ENCODE data around the gene FBXO4.
A peak's percentile ranks its signal among the peaks of the same experiment; 100 is the strongest.

Gene FBXO4

DNA sequence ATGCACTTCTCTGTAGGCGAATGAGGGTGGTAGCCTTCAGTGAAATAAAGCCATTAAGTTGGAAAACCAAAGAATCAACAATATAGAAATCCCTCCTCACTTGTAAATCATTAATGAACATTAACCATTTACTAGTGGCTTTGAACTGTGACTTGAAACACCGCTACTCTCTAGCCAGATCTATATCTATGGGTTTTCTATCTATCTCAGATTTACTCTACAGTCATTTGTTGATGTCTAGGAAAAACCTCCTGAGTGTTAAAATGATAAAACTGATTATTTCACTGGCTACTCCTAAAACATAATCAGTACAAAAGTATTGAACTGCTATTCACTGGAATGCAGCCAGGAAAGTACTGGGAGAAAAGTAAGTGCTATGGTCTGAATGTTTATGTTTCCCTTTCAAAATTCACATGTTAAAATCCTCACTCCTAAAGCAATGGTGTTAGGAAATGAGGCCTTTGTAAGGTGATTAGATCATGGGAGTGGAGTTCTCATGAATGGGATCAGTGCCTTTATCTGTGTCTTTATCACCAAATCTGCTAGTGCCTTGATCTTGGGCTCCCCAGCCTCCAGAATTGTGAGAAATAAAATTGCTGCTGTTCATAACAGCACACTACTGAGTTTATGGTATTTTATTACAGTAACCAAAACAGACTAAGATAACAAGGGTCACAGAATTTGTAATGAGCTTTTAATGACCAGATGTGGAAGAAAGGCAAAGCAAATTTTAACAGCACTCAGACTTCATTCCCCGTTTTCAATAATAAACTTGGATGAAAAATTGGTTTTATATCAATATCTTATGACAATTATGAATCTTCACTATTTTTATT, 46.2 kb upstream of the FBXO4 start:
- TF ChIP-seq, protein P1, sequence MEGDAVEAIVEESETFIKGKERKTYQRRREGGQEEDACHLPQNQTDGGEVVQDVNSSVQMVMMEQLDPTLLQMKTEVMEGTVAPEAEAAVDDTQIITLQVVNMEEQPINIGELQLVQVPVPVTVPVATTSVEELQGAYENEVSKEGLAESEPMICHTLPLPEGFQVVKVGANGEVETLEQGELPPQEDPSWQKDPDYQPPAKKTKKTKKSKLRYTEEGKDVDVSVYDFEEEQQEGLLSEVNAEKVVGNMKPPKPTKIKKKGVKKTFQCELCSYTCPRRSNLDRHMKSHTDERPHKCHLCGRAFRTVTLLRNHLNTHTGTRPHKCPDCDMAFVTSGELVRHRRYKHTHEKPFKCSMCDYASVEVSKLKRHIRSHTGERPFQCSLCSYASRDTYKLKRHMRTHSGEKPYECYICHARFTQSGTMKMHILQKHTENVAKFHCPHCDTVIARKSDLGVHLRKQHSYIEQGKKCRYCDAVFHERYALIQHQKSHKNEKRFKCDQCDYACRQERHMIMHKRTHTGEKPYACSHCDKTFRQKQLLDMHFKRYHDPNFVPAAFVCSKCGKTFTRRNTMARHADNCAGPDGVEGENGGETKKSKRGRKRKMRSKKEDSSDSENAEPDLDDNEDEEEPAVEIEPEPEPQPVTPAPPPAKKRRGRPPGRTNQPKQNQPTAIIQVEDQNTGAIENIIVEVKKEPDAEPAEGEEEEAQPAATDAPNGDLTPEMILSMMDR (conservative IDR thresholded peaks at IDR 0.05; ENCODE audit: low read depth, low read length): no peak
- no peak overlapping the region for H3K4me3 ChIP-seq (IDR thresholded peaks at IDR 0.05; ENCODE audit: insufficient read depth, low read depth, low read length)
- no peak overlapping the region for H3K27ac ChIP-seq
- no peak overlapping the region for H3K4me2 ChIP-seq
- no peaks in the 10 kb centered on the region for H3K79me2 ChIP-seq (ENCODE audit: insufficient read depth, low read depth)
- H3K36me3 ChIP-seq (ENCODE audit: insufficient read depth): no peaks in the 10 kb centered on the region
- peaks cover 52% of the 10 kb centered on the region for H3K4me1 ChIP-seq (ENCODE audit: low read depth, poor library complexity, severe bottlenecking)
- no peaks in the 10 kb centered on the region for H3K27me3 ChIP-seq (ENCODE audit: insufficient read depth, low read depth)
- no peaks in the 10 kb centered on the region for H4K20me1 ChIP-seq (ENCODE audit: insufficient read depth)
- no peak overlapping the region for H2AFZ ChIP-seq (ENCODE audit: low read depth)
- no peak overlapping the region for H3K9ac ChIP-seq

DNA sequence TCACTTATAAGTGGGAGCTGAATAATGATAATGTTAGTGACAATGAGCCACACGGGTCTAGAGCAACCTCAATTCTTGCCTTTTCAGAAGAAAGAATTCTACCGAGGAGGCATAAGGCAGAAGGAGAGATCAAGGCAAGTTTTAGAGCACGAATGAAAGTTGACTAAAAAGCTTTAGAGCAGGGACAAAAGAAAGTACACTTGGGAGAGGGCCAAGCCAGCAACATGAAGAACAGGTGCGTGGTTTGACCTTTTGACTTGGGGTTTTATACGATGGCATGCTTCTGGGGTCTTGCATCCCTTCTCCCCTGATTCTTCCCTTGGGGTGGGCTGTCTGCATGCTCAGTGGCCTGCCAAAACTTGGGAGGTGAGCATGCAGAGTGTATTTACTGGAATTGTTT, 42.3 kb upstream of the FBXO4 start:
- Histone ChIP-seq H2AFZ (ENCODE audit: low read depth) (no peak overlapping the region), H3K27ac (no peak overlapping the region), H3K4me1 (ENCODE audit: low read depth, poor library complexity, severe bottlenecking) (peaks cover 36% of the 10 kb centered on the region), H3K9ac (no peak overlapping the region), H4K20me1 (ENCODE audit: insufficient read depth) (no peaks in the 10 kb centered on the region), H3K4me2 (peak overlapping the region; percentile 59; the same call in 1 of the 2 replicates), H3K27me3 (ENCODE audit: insufficient read depth, low read depth) (no peaks in the 10 kb centered on the region), H3K4me3 (IDR thresholded peaks at IDR 0.05; ENCODE audit: insufficient read depth, low read depth, low read length) (no peak overlapping the region), H3K36me3 (ENCODE audit: insufficient read depth) (no peaks in the 10 kb centered on the region), H3K79me2 (ENCODE audit: insufficient read depth, low read depth) (no peaks in the 10 kb centered on the region)
- TF ChIP-seq, protein P1 (conservative IDR thresholded peaks at IDR 0.05; ENCODE audit: low read depth, low read length): no peak

DNA sequence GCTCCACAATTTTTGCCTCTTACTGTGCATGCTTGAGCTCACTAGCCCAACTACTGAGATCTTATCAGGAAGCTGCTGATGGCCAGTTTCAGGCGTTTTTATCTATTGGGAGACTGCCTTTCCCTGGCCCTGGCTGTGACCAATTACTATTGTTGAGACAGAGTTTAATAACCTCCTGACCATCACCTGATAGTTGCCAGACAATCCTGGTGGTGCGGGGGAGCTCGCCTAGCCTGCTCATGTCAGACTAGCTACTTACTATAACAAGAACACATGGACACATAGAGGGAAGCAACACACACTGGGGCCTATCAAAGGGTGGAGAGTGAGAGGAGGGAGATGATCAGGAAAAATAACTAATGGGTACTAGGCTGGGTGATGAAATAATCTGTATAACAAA, 41.8 kb upstream of the FBXO4 start:
- Histone ChIP-seq H3K4me2 (no peak overlapping the region; the same call in 1 of the 2 replicates), H3K9ac (no peak overlapping the region), H3K27ac (no peak overlapping the region), H3K27me3 (ENCODE audit: insufficient read depth, low read depth) (no peaks in the 10 kb centered on the region), H4K20me1 (ENCODE audit: insufficient read depth) (no peaks in the 10 kb centered on the region), H3K79me2 (ENCODE audit: insufficient read depth, low read depth) (no peaks in the 10 kb centered on the region), H3K4me1 (ENCODE audit: low read depth, poor library complexity, severe bottlenecking) (peaks cover 36% of the 10 kb centered on the region), H2AFZ (ENCODE audit: low read depth) (no peak overlapping the region), H3K36me3 (ENCODE audit: insufficient read depth) (no peaks in the 10 kb centered on the region), H3K4me3 (IDR thresholded peaks at IDR 0.05; ENCODE audit: insufficient read depth, low read depth, low read length) (no peak overlapping the region)
- TF ChIP-seq, protein P1 (conservative IDR thresholded peaks at IDR 0.05; ENCODE audit: low read depth, low read length): no peak

DNA sequence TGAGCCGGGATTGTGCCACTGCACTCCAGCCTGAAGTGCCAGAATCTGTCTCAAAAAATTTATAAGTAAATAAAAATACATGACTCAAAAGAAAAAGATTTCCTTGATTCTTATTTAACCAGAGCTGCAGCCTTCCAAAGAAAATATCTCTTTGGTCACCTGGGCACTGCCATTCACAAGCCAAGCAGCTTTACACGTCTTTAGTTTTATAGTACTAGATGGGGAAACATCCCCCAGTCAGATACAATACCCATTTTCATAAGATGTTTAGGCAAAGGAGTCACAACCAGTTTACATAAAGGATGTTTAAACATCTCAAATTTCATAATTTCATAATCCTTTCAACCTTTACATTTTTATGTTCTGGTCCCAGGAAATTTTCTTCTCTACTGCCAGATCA, 41.1 kb upstream of the FBXO4 start:
- no peak overlapping the region for H2AFZ ChIP-seq (ENCODE audit: low read depth)
- no peak overlapping the region for H3K4me3 ChIP-seq (IDR thresholded peaks at IDR 0.05; ENCODE audit: insufficient read depth, low read depth, low read length)
- H3K27ac ChIP-seq: no peak overlapping the region
- TF ChIP-seq, protein P1 (conservative IDR thresholded peaks at IDR 0.05; ENCODE audit: low read depth, low read length): no peak
- no peak overlapping the region for H3K4me2 ChIP-seq
- H3K36me3 ChIP-seq (ENCODE audit: insufficient read depth): no peaks in the 10 kb centered on the region
- H3K27me3 ChIP-seq (ENCODE audit: insufficient read depth, low read depth): no peaks in the 10 kb centered on the region
- H3K4me1 ChIP-seq (ENCODE audit: low read depth, poor library complexity, severe bottlenecking): peaks cover 36% of the 10 kb centered on the region
- H4K20me1 ChIP-seq (ENCODE audit: insufficient read depth): no peaks in the 10 kb centered on the region
- no peaks in the 10 kb centered on the region for H3K79me2 ChIP-seq (ENCODE audit: insufficient read depth, low read depth)
- no peak overlapping the region for H3K9ac ChIP-seq

All from KMS-11 (cell line).